IMR-90 (cell line): ENCODE measurements around the gene ATP5PO. TPM values are rescaled to one million over a fixed set of nuclear protein-coding genes. Genes with fewer than 3 reads are reported as not detected.

ENCODE experiments used
- ATAC-seq: fragments of 200-7000 bp; cut with Tn5 transposase; 2 replicates; pipeline ENCODE4 v1.9.1; 2020; ENCODE audit warnings: low read depth, mild to moderate bottlenecking, moderate library complexity
- BruUV-seq: library from RNA; stranded (reverse); fragments of 400-500 nt; replicated peaks from 2 replicates; lab custom pipeline; 2021; lab: Mats Ljungman, UMichigan
- CTCF ChIA-PET: fragments of 300-600 bp; formaldehyde crosslinking; extraction: SDS; loops from one replicate; lab custom pipeline; 2021; ENCODE audit warnings: antibody characterized with exemption; lab: Yijun Ruan, JAX
- POLR2A ChIA-PET: fragments of 300-600 bp; sonication (Branson Sonifier 250); formaldehyde crosslinking; loops from one replicate; lab custom pipeline; 2022; ENCODE audit warnings: antibody characterized with exemption; ENCODE audit not compliant: unreplicated experiment; lab: Charles Lee
- DNase-seq: peaks from one replicate; pipeline ENCODE4 v3.0.0; 2013
- H2AFZ ChIP-seq: replicated peaks from 2 replicates; pipeline ENCODE3; 2013; ENCODE audit warnings: low read length, mild to moderate bottlenecking; ENCODE audit not compliant: poor library complexity
- H2AK5ac ChIP-seq: 2 replicates; pipeline ENCODE4 v1.6.1; 2013; ENCODE audit warnings: low read depth, low read length, inconsistent platforms
- H2AK9ac ChIP-seq: replicated peaks from 2 replicates; pipeline ENCODE3; 2013; ENCODE audit warnings: mild to moderate bottlenecking, low read depth, low read length, moderate library complexity; ENCODE audit not compliant: poor library complexity
- H2BK120ac ChIP-seq: 2 replicates; pipeline ENCODE4 v1.6.1; 2013; ENCODE audit warnings: low read depth, low read length, inconsistent platforms
- H2BK15ac ChIP-seq: 3 replicates; pipeline ENCODE4 v1.6.1; 2013; ENCODE audit warnings: low read depth, low read length, inconsistent platforms
- H2BK20ac ChIP-seq: 2 replicates; pipeline ENCODE4 v1.6.1; 2013; ENCODE audit warnings: low read depth, mild to moderate bottlenecking, inconsistent platforms, low read length, moderate library complexity
- H2BK5ac ChIP-seq: 2 replicates; pipeline ENCODE4 v1.6.1; 2013; ENCODE audit warnings: mild to moderate bottlenecking, low read depth, low read length, inconsistent platforms; ENCODE audit not compliant: poor library complexity, severe bottlenecking
- H3K14ac ChIP-seq: replicated peaks from 2 replicates; pipeline ENCODE4 v1.6.1; 2013; ENCODE audit warnings: low read depth, low read length, inconsistent platforms
- H3K18ac ChIP-seq: 2 replicates; pipeline ENCODE4 v1.6.1; 2013; ENCODE audit warnings: low read depth, low read length, control low read depth
- H3K23ac ChIP-seq: 2 replicates; pipeline ENCODE4 v1.6.1; 2013; ENCODE audit warnings: low read depth, low read length, inconsistent platforms
- H3K27ac ChIP-seq: 2 replicates; pipeline ENCODE4 v1.5.1; 2013; ENCODE audit warnings: mild to moderate bottlenecking, control low read depth, low read length; ENCODE audit not compliant: insufficient read depth
- H3K27me3 ChIP-seq: 2 replicates; pipeline ENCODE4 v1.6.1; 2013; ENCODE audit warnings: low read length; ENCODE audit not compliant: control insufficient read depth, insufficient read depth
- H3K36me3 ChIP-seq: 2 replicates; pipeline ENCODE4 v1.6.1; 2013; ENCODE audit warnings: low read length, mixed read lengths; ENCODE audit not compliant: control insufficient read depth, insufficient read depth
- H3K4ac ChIP-seq: 2 replicates; pipeline ENCODE4 v1.6.1; 2013; ENCODE audit warnings: low read depth, low read length, inconsistent platforms
- H3K4me1 ChIP-seq: 2 replicates; pipeline ENCODE4 v1.6.1; 2013; ENCODE audit warnings: low read length, mixed read lengths; ENCODE audit not compliant: control insufficient read depth, insufficient read depth
- H3K4me2 ChIP-seq: 2 replicates; pipeline ENCODE4 v1.6.1; 2013; ENCODE audit warnings: low read depth, mild to moderate bottlenecking, control low read depth, low read length, moderate library complexity
- H3K4me3 ChIP-seq: 2 replicates; pipeline ENCODE4 v1.5.1; 2013; ENCODE audit warnings: low read depth, mild to moderate bottlenecking, control low read depth, low read length, moderate library complexity; ENCODE audit not compliant: insufficient read depth
- H3K56ac ChIP-seq: 2 replicates; pipeline ENCODE4 v1.6.1; 2013; ENCODE audit warnings: low read length, inconsistent platforms; ENCODE audit not compliant: insufficient read depth; ENCODE audit errors: extremely low read depth
- H3K79me1 ChIP-seq, 2 experiments: 2 replicates each; pipeline ENCODE4 v1.6.1; 2013; ENCODE audit warnings: low read length in 2 of 2, inconsistent platforms in 1 of 2, low read depth in 1 of 2
- H3K9ac ChIP-seq: 2 replicates; pipeline ENCODE4 v1.6.1; 2013; ENCODE audit warnings: low read depth, low read length, control low read depth
- H3K9me1 ChIP-seq: 2 replicates; pipeline ENCODE4 v1.6.1; 2013; ENCODE audit warnings: low read length, inconsistent platforms; ENCODE audit not compliant: insufficient read depth
- H3K9me3 ChIP-seq: 2 replicates; pipeline ENCODE4 v1.6.1; 2013; ENCODE audit warnings: low read length; ENCODE audit not compliant: control insufficient read depth, insufficient read depth
- H4K20me1 ChIP-seq: 2 replicates; pipeline ENCODE4 v1.6.1; 2013; ENCODE audit warnings: low read length, inconsistent platforms; ENCODE audit not compliant: insufficient read depth
- H4K5ac ChIP-seq: 2 replicates; pipeline ENCODE4 v1.6.1; 2013; ENCODE audit warnings: mild to moderate bottlenecking, low read depth, low read length, control low read depth
- H4K8ac ChIP-seq, 2 experiments: 2 replicates each; pipeline ENCODE4 v1.6.1; 2013; ENCODE audit warnings: low read depth in 2 of 2, low read length in 2 of 2, control low read depth in 1 of 2, inconsistent platforms in 1 of 2
- H4K91ac ChIP-seq: 2 replicates; pipeline ENCODE4 v1.6.1; 2013; ENCODE audit warnings: low read depth, low read length, inconsistent platforms; ENCODE audit not compliant: insufficient read depth
- CHD1 ChIP-seq: IDR thresholded peaks from 2 replicates; pipeline ENCODE4 v1.6.1; 2012; ENCODE audit warnings: low read depth, low read length, improper control_type of control experiment
- CTCF ChIP-seq: conservative IDR thresholded peaks from 2 replicates; pipeline ENCODE4 v1.5.1; 2012; ENCODE audit warnings: mild to moderate bottlenecking, low read depth, low read length, improper control_type of control experiment
- ELK1 ChIP-seq: fragments of 150-350 bp; IDR thresholded peaks from 2 replicates; pipeline ENCODE4 v1.6.1; 2016; ENCODE audit warnings: low read depth, mild to moderate bottlenecking, low read length, moderate library complexity, borderline replicate concordance
- MAZ ChIP-seq: IDR thresholded peaks from 2 replicates; pipeline ENCODE4 v1.6.1; 2012; ENCODE audit warnings: low read depth, mild to moderate bottlenecking, low read length, improper control_type of control experiment, moderate library complexity, borderline replicate concordance
- NFE2L2 ChIP-seq: fragments of 150-350 bp; IDR thresholded peaks from 2 replicates; pipeline ENCODE4 v1.6.1; 2016; ENCODE audit warnings: low read depth, mild to moderate bottlenecking, low read length
- SMC3 ChIP-seq: fragments of 150-350 bp; IDR thresholded peaks from 2 replicates; pipeline ENCODE4 v1.6.1; 2016; ENCODE audit warnings: low read depth, mild to moderate bottlenecking, antibody characterized with exemption, low read length, moderate library complexity
- USF2 ChIP-seq: fragments of 150-350 bp; IDR thresholded peaks from 2 replicates; pipeline ENCODE4 v1.6.1; 2017; ENCODE audit warnings: mild to moderate bottlenecking, antibody characterized with exemption, low read length, low read depth
- WGBS, 2 experiments: methylation state at CpG; one replicate each; pipeline versions ENCODE4 v1.1.5 to v1.1.7; 2013; ENCODE audit warnings: missing lambda C conversion rate in 2 of 2; ENCODE audit not compliant: insufficient read length in 1 of 2; ENCODE audit errors: extremely low coverage in 2 of 2; 5-methylcytosine and 5-hydroxymethylcytosine counted together
- dilution Hi-C: fragments of 300-500 bp; cut with HindIII; formaldehyde crosslinking; loops from one replicate; pipeline ENCODE4 v1.14.3; 2018; ENCODE audit warnings: low sequenced_read_pairs; ENCODE audit not compliant: unreplicated experiment
- in situ Hi-C: fragments of 300-500 bp; cut with MboI; formaldehyde crosslinking; loops from 3 replicates; pipeline ENCODE4 v1.14.3; 2019; ENCODE audit warnings: low sequenced_read_pairs, inconsistent platforms, mixed read lengths
- intact Hi-C: fragments of 100-400 bp; cut with micrococcal nuclease; formaldehyde crosslinking; loops from 2 replicates; pipeline ENCODE4 v1.10.0; 2022
- polyA plus RNA-seq, 3 experiments: library from polyadenylated mRNA; depleted of rRNA; stranded (reverse); fragments of >200 nt; gene quantifications; 2 replicates each; pipeline ENCODE4 v1.2.3, GENCODE V29; 2012; ENCODE audit warnings: low replicate concordance in 1 of 3
- total RNA-seq: library from RNA; depleted of rRNA; stranded (reverse); fragments of >200 nt; gene quantifications from 2 replicates; pipeline ENCODE4 v1.2.3, GENCODE V29; 2012

The ATP5PO gene
- total and polyA plus RNA-seq, 2 of the 4 experiments (the other 2 are of a cell fraction) = 237 to 250 TPM

- H3K4me1 ChIP-seq = no peaks in the 10 kb centered on the region
- H3K23ac ChIP-seq = no peak overlapping the region
- no peak overlapping the region for H2BK120ac ChIP-seq
- H4K8ac ChIP-seq = no peak overlapping the region
- no peak overlapping the region for H3K4me2 ChIP-seq
- no peak overlapping the region for H3K9ac ChIP-seq
- H2BK5ac ChIP-seq = no peak overlapping the region
- no peaks in the 10 kb centered on the region for H3K36me3 ChIP-seq
- no peak overlapping the region for H2AK5ac ChIP-seq
- no peaks in the 10 kb centered on the region for H3K9me3 ChIP-seq
- POLR2A ChIA-PET = no interaction called here
- no peak for DNase-seq
- H4K91ac ChIP-seq = no peak overlapping the region
- H3K14ac ChIP-seq = no peak overlapping the region
- no peak overlapping the region for H2BK15ac ChIP-seq
- CTCF ChIA-PET = no interaction called here
- intact Hi-C loops = no loop called here
- no peak for ATAC-seq
- dilution Hi-C loops = no loop called here
- H4K20me1 ChIP-seq = no peaks in the 10 kb centered on the region
- H3K56ac ChIP-seq = no peak overlapping the region
- H3K27ac ChIP-seq = no peak overlapping the region
- no peak overlapping the region for H3K4ac ChIP-seq
- no peak overlapping the region for H2BK20ac ChIP-seq
- H3K9me1 ChIP-seq = no peaks in the 10 kb centered on the region
- 70% methylated on average over 2 of the region's 17 CpGs; no CpG with 5 or more reads in 1 of the 2 experiments for WGBS, 2 experiments
- H3K27me3 ChIP-seq = peaks cover 7% of the 10 kb centered on the region; the same call in 1 of the 2 replicates
- no peak overlapping the region for H3K4me3 ChIP-seq
- H2AFZ ChIP-seq = no peak overlapping the region
- no peak overlapping the region for H3K18ac ChIP-seq
- no peak overlapping the region for H4K5ac ChIP-seq
- H3K79me1 ChIP-seq = no peaks in the 10 kb centered on the region
- TF ChIP-seq NFE2L2 (no peak), CHD1 (no peak), USF2 (no peak), ELK1 (no peak), CTCF (no peak), MAZ (no peak), SMC3 (no peak)
- in situ Hi-C loops = no loop called here
- BruUV-seq = no TSS peak
- H2AK9ac ChIP-seq = peak overlapping the region; percentile 65
Measured at GRCh38 chr21:33856893-33857527, 58.6 kb downstream of the ATP5PO start.
